Measurements from ENCODE around the gene BDKRB2. TPM values are rescaled to one million over a fixed set of nuclear protein-coding genes. Genes with fewer than 3 reads are reported as not detected.

BDKRB2 gene
- total RNA-seq: not detected in 2 replicates
- total RNA-seq (2013): 0.07 TPM
- 0.03 TPM in 1 of 2 replicates, not detected in the other for polyA plus RNA-seq
- not detected in 2 replicates for polyA minus RNA-seq

- H3K27ac Mint-ChIP-seq: no peak within 1 kb of the TSS
- H3K9ac ChIP-seq (ENCODE audit: low read length): no peak within 1 kb of the TSS
- ChIA-PET POLR2A (no interaction called here), CTCF (no interaction called here)
- no peak within 1 kb of the TSS for H3K27ac ChIP-seq (ENCODE audit: low read length in 2 of 2)
- peaks cover 43% of the 10 kb centered on the region for H3K27me3 Mint-ChIP-seq
- H3K79me2 ChIP-seq (ENCODE audit: control insufficient read depth, insufficient read depth, low read length): no peaks in the 10 kb centered on the region
- H3K27me3 ChIP-seq (replicated peaks in 1 of 4; ENCODE audit: control extremely low read depth in 1 of 4, control insufficient read depth in 3 of 4, insufficient read depth in 4 of 4, low read length in 3 of 4): peaks cover 0 to 49% (median 5%) of the 10 kb centered on the region in 4 experiments
- H3K9me3 Mint-ChIP-seq (ENCODE audit: insufficient read depth): no peaks in the 10 kb centered on the region
- peak within 1 kb of the TSS; percentile 58 for H3K4me2 ChIP-seq (replicated peaks; ENCODE audit: low read depth, low read length, poor library complexity, severe bottlenecking)
- ATAC-seq (ENCODE audit: low read depth) (no peak), DNase-seq (no peak)
- intact Hi-C loops (cut with micrococcal nuclease): no loop called here
- no peaks in the 10 kb centered on the region for H4K20me1 ChIP-seq (ENCODE audit: control insufficient read depth, insufficient read depth, low read length, poor library complexity, severe bottlenecking)
- no peak within 1 kb of the TSS for H3K4me3 ChIP-seq (ENCODE audit: control extremely low read depth in 1 of 5, extremely low read depth in 1 of 5, insufficient read depth in 1 of 5, low read depth in 2 of 5, low read length in 4 of 5)
- H3K4me1 Mint-ChIP-seq: no peaks in the 10 kb centered on the region
- peaks cover 6 to 12% of the 10 kb centered on the region in 2 donors for H3K4me1 ChIP-seq (ENCODE audit: control insufficient read depth in 2 of 2, insufficient read depth in 2 of 2, low read length in 2 of 2)
- H3K9me3 ChIP-seq (ENCODE audit: control extremely low read depth in 1 of 3, control insufficient read depth in 2 of 3, insufficient read depth in 1 of 3, low read length in 2 of 3): peaks cover 0 to 15% (median 0%) of the 10 kb centered on the region in 3 donors
- TF ChIP-seq CTCF (IDR thresholded peaks at IDR 0.05): no peak
- no peak for TF ChIP-seq EZH2 (IDR thresholded peaks at IDR 0.05; ENCODE audit: borderline replicate concordance, insufficient read depth, low read depth, low read length, poor library complexity, severe bottlenecking)
- WGBS (ENCODE audit: insufficient coverage): 21% methylated on average over 34 of the region's 41 CpGs
- H3K36me3 ChIP-seq (replicated peaks in 1 of 2; ENCODE audit: control extremely low read depth in 1 of 2, control insufficient read depth in 1 of 2, extremely low read depth in 1 of 2, insufficient read depth in 2 of 2, low read length in 1 of 2): no peaks in the 10 kb centered on the region
- no peak within 1 kb of the TSS for H2AFZ ChIP-seq (ENCODE audit: insufficient read depth, low read depth, low read length, poor library complexity, severe bottlenecking)
- H3K4me3 Mint-ChIP-seq: no peak within 1 kb of the TSS
Measured at GRCh38 chr14:96204151-96205058, at the start of gene BDKRB2. BDKRB2 (plus strand) TSS chr14:96204839; CDS start chr14:96237108, 32,269 bp downstream.

GRCh38 chr14:96154900-96155299 is 49.7 kb upstream of the BDKRB2 start:
- H2AFZ ChIP-seq (ENCODE audit: insufficient read depth, low read depth, low read length, poor library complexity, severe bottlenecking): no peak overlapping the region
- no peak overlapping the region for H3K27ac ChIP-seq (ENCODE audit: low read length in 2 of 2)
- intact Hi-C loops (cut with micrococcal nuclease): no loop called here
- Mint-ChIP-seq H3K9me3 (ENCODE audit: insufficient read depth) (no peaks in the 10 kb centered on the region), H3K27me3 (peaks cover 4% of the 10 kb centered on the region), H3K4me3 (no peak overlapping the region), H3K27ac (no peak overlapping the region), H3K4me1 (no peaks in the 10 kb centered on the region)
- ATAC-seq (ENCODE audit: low read depth) (no peak), DNase-seq (no peak)
- H3K9me3 ChIP-seq (ENCODE audit: control extremely low read depth in 1 of 3, control insufficient read depth in 2 of 3, insufficient read depth in 1 of 3, low read length in 2 of 3): no peaks in the 10 kb centered on the region
- no peak overlapping the region for H3K9ac ChIP-seq (ENCODE audit: low read length)
- 100% methylated on average over 1 of the region's 2 CpGs for WGBS (ENCODE audit: insufficient coverage)
- ChIA-PET POLR2A (no interaction called here), CTCF (no interaction called here)
- H3K79me2 ChIP-seq (ENCODE audit: control insufficient read depth, insufficient read depth, low read length): no peaks in the 10 kb centered on the region
- no peak for TF ChIP-seq EZH2 (IDR thresholded peaks at IDR 0.05; ENCODE audit: borderline replicate concordance, insufficient read depth, low read depth, low read length, poor library complexity, severe bottlenecking)
- no peak for TF ChIP-seq CTCF (IDR thresholded peaks at IDR 0.05)
- H4K20me1 ChIP-seq (ENCODE audit: control insufficient read depth, insufficient read depth, low read length, poor library complexity, severe bottlenecking): no peaks in the 10 kb centered on the region
- no peaks in the 10 kb centered on the region for H3K27me3 ChIP-seq (replicated peaks in 1 of 4; ENCODE audit: control extremely low read depth in 1 of 4, control insufficient read depth in 3 of 4, insufficient read depth in 4 of 4, low read length in 3 of 4)
- no peak overlapping the region for H3K4me2 ChIP-seq (replicated peaks; ENCODE audit: low read depth, low read length, poor library complexity, severe bottlenecking)
- no peaks in the 10 kb centered on the region for H3K36me3 ChIP-seq (replicated peaks in 1 of 2; ENCODE audit: control extremely low read depth in 1 of 2, control insufficient read depth in 1 of 2, extremely low read depth in 1 of 2, insufficient read depth in 2 of 2, low read length in 1 of 2)
- H3K4me3 ChIP-seq (ENCODE audit: control extremely low read depth in 1 of 5, extremely low read depth in 1 of 5, insufficient read depth in 1 of 5, low read depth in 2 of 5, low read length in 4 of 5): no peak overlapping the region
- no peaks in the 10 kb centered on the region for H3K4me1 ChIP-seq (ENCODE audit: control insufficient read depth in 2 of 2, insufficient read depth in 2 of 2, low read length in 2 of 2)

Measured in B cell (primary cell).